ENCODE measurements around the gene PTOV1. TPM values are rescaled to one million over a fixed set of nuclear protein-coding genes. Genes with fewer than 3 reads are reported as not detected.

Gene PTOV1
- total and polyA plus RNA-seq, 10 of the 15 experiments (the other 5 are each of a cell fraction or from before 2014, with no cell fraction given) = 3.2 to 83.5 (median 22.3) TPM

- ChIA-PET CTCF (interaction anchor here (0.7 to 6.3 kb wide), 6 partner anchors 11 to 262 kb away, joined by 3 to 71 read pairs (median 4); no protein-coding TSS in a partner anchor), POLR2A (interaction anchor here (1.3 to 8.2 kb wide), 9 partner anchors 9 to 31 kb away, joined by 3 to 116 read pairs (median 16); partner anchors contain the start of genes ATF5 and NUP62), RAD21 (ENCODE audit: unreplicated experiment) (interaction anchor here (0.7 to 5.4 kb wide), 8 partner anchors 9 to 79 kb away, joined by 3 to 66 read pairs (median 7); partner anchors contain the start of genes ATF5, MED25 and NUP62), SMC1A (ENCODE audit: uncharacterized antibody, unreplicated experiment) (interaction anchor here (0.9 to 7.3 kb wide), 6 partner anchors 11 to 31 kb away, joined by 3 to 110 read pairs (median 6); partner anchors contain the start of genes AKT1S1, ATF5 and NUP62)
- peak within 1 kb of the TSS; percentile 91 for H3K27ac ChIP-seq (ENCODE audit: control insufficient read depth, insufficient read depth)
- in situ Hi-C loops (cut with MboI) = loop anchor here (25.0 kb wide), 1 partner anchor 1260 kb away; the partner anchor contains the start of genes CA11 and DBP
- peak within 1 kb of the TSS; percentile 77 for H3K4me3 ChIP-seq
- no TSS peak for BruUV-seq (replicated peaks)
- no peaks in the 10 kb centered on the region for H4K20me1 ChIP-seq (ENCODE audit: control insufficient read depth, insufficient read depth)
- DNase-seq (ENCODE audit: low read depth, low spot score) = peak; percentile 96
- FAIRE-seq = peak; percentile 98
- H3K4me2 ChIP-seq (ENCODE audit: control insufficient read depth, insufficient read depth) = peak within 1 kb of the TSS; percentile 86
- H3K27me3 ChIP-seq (replicated peaks in 1 of 2; ENCODE audit: control insufficient read depth in 2 of 2, insufficient read depth in 2 of 2, low read length in 1 of 2) = no peaks in the 10 kb centered on the region
- H2AFZ ChIP-seq (ENCODE audit: control insufficient read depth, low read depth, low read length) = peak within 1 kb of the TSS; percentile 3
- peaks cover 38% of the 10 kb centered on the region for H3K79me2 ChIP-seq (ENCODE audit: control insufficient read depth, insufficient read depth, low read length)
- intact Hi-C loops (cut with micrococcal nuclease; ENCODE audit: unreplicated experiment) = loop anchor here (1.0 to 2.0 kb wide), 4 partner anchors 10 to 32 kb away; partner anchors contain the start of genes AKT1S1, ATF5, NUP62 and TBC1D17
- H3K36me3 ChIP-seq (ENCODE audit: control insufficient read depth in 2 of 2, insufficient read depth in 2 of 2, low read length in 1 of 2) = no peaks in the 10 kb centered on the region; a peak in 2 of 4 replicates
- H3K9ac ChIP-seq (ENCODE audit: control insufficient read depth, insufficient read depth, low read length) = peak within 1 kb of the TSS; percentile 78
- peaks cover 40% of the 10 kb centered on the region for H3K4me1 ChIP-seq (ENCODE audit: control insufficient read depth, insufficient read depth, low read length)
- no peaks in the 10 kb centered on the region for H3K9me3 ChIP-seq (replicated peaks; ENCODE audit: control insufficient read depth, insufficient read depth, low read length)
- ATAC-seq = peak; percentile 57
- WGBS (ENCODE audit: insufficient coverage, insufficient replicate concordance, low lambda C conversion rate, missing lambda C conversion rate) = 2% methylated on average over 20 of the region's 20 CpGs
- peak in 1 of 2 experiments; percentile 54; a peak in 3 of 4 replicates for TF ChIP-seq BHLHE40 (IDR thresholded peaks at IDR 0.05; ENCODE audit: borderline replicate concordance in 1 of 2, low read depth in 2 of 2, low read length in 1 of 2)
- TF ChIP-seq NBN (IDR thresholded peaks at IDR 0.05) = peak; percentile 34
- TF ChIP-seq LARP7 (IDR thresholded peaks at IDR 0.05) = peak; percentile 86
- peak; percentile 51; the same call in 1 of the 2 replicates for TF ChIP-seq BMI1 (IDR thresholded peaks at IDR 0.05; ENCODE audit: borderline replicate concordance)
- peak; percentile 96; the same call in 1 of the 2 replicates for TF ChIP-seq MTA3 (IDR thresholded peaks at IDR 0.05; ENCODE audit: borderline replicate concordance, low read length)
- TF ChIP-seq RAD21 (IDR thresholded peaks at IDR 0.05; ENCODE audit: insufficient read depth, low read depth, low read length) = no peak
- TF ChIP-seq SREBF1 (IDR thresholded peaks at IDR 0.05; ENCODE audit: low read length) = no peak
- peak; percentile 68; the same call in 1 of the 2 replicates for TF ChIP-seq CREM (IDR thresholded peaks at IDR 0.05; ENCODE audit: low read depth)
- peak; percentile 84 for TF ChIP-seq RELB (IDR thresholded peaks at IDR 0.05; ENCODE audit: low read depth)
- TF ChIP-seq SMARCA5 (IDR thresholded peaks at IDR 0.05) = peak; percentile 98
- TF ChIP-seq, protein P1, sequence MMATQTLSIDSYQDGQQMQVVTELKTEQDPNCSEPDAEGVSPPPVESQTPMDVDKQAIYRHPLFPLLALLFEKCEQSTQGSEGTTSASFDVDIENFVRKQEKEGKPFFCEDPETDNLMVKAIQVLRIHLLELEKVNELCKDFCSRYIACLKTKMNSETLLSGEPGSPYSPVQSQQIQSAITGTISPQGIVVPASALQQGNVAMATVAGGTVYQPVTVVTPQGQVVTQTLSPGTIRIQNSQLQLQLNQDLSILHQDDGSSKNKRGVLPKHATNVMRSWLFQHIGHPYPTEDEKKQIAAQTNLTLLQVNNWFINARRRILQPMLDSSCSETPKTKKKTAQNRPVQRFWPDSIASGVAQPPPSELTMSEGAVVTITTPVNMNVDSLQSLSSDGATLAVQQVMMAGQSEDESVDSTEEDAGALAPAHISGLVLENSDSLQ (IDR thresholded peaks at IDR 0.05) = peak; percentile 60
- TF ChIP-seq FOXM1 (IDR thresholded peaks at IDR 0.05; ENCODE audit: low read depth, low read length) = peak; percentile 90; the same call in 1 of the 2 replicates
- TF ChIP-seq MTA2 (IDR thresholded peaks at IDR 0.05; ENCODE audit: low read depth) = peak; percentile 70
- TF ChIP-seq CREB1 (IDR thresholded peaks at IDR 0.05; ENCODE audit: low read depth) = peak; percentile 93
- TF ChIP-seq EGR1 (IDR thresholded peaks at IDR 0.05; ENCODE audit: borderline replicate concordance in 1 of 2, low read depth in 2 of 2, low read length in 2 of 2) = peak in 1 of 2 experiments; percentile 3; a peak in 1 of 3 replicates
- peak; percentile 97 for TF ChIP-seq GATAD2B (conservative IDR thresholded peaks at IDR 0.05; ENCODE audit: low read depth)
- TF ChIP-seq ZNF207 (IDR thresholded peaks at IDR 0.05; ENCODE audit: borderline replicate concordance) = 0 out of 2 replicates have a peak, but pooled peaks have one; percentile 54
- no peak for TF ChIP-seq ELK1 (IDR thresholded peaks at IDR 0.05; ENCODE audit: low read depth, low read length)
- peak; percentile 16; the same call in 1 of the 2 replicates for TF ChIP-seq SMC3 (IDR thresholded peaks at IDR 0.05; ENCODE audit: borderline replicate concordance, low read length)
- peak; percentile 96 for TF ChIP-seq MEF2B (IDR thresholded peaks at IDR 0.05; ENCODE audit: partially characterized antibody, poor library complexity, severe bottlenecking)
These were observed 46.1 kb downstream of the PTOV1 start, which contains the start of gene IL4I1 for GRCh38 chr19:49896863-49897621. TSS of gene IL4I1 (minus strand) at chr19:49896887. CDS start at chr19:49896160, 727 bp downstream.

Data from GM12878 (cell line).